ENCODE results near the gene OTULINL.

GRCh38 chr5:14644623-14645237, 63.1 kb downstream of the OTULINL start:
- TF ChIP-seq, protein P1, sequence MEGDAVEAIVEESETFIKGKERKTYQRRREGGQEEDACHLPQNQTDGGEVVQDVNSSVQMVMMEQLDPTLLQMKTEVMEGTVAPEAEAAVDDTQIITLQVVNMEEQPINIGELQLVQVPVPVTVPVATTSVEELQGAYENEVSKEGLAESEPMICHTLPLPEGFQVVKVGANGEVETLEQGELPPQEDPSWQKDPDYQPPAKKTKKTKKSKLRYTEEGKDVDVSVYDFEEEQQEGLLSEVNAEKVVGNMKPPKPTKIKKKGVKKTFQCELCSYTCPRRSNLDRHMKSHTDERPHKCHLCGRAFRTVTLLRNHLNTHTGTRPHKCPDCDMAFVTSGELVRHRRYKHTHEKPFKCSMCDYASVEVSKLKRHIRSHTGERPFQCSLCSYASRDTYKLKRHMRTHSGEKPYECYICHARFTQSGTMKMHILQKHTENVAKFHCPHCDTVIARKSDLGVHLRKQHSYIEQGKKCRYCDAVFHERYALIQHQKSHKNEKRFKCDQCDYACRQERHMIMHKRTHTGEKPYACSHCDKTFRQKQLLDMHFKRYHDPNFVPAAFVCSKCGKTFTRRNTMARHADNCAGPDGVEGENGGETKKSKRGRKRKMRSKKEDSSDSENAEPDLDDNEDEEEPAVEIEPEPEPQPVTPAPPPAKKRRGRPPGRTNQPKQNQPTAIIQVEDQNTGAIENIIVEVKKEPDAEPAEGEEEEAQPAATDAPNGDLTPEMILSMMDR (IDR thresholded peaks at IDR 0.05): no peak
- no peak for TF ChIP-seq ZFX (IDR thresholded peaks at IDR 0.05; ENCODE audit: borderline replicate concordance)
